ENCODE data around the gene RARS2. TPM values are rescaled to one million over a fixed set of nuclear protein-coding genes. Genes with fewer than 3 reads are reported as not detected.

RARS2 gene
- total and polyA plus RNA-seq, 2 of the 8 experiments (the other 6 are each of a cell fraction or from before 2014, with no cell fraction given) = 10.2 to 40.5 TPM

GRCh38 chr6:87551799-87552198 lies 38.0 kb downstream of the RARS2 start (continued):
- TF ChIP-seq, protein P1, sequence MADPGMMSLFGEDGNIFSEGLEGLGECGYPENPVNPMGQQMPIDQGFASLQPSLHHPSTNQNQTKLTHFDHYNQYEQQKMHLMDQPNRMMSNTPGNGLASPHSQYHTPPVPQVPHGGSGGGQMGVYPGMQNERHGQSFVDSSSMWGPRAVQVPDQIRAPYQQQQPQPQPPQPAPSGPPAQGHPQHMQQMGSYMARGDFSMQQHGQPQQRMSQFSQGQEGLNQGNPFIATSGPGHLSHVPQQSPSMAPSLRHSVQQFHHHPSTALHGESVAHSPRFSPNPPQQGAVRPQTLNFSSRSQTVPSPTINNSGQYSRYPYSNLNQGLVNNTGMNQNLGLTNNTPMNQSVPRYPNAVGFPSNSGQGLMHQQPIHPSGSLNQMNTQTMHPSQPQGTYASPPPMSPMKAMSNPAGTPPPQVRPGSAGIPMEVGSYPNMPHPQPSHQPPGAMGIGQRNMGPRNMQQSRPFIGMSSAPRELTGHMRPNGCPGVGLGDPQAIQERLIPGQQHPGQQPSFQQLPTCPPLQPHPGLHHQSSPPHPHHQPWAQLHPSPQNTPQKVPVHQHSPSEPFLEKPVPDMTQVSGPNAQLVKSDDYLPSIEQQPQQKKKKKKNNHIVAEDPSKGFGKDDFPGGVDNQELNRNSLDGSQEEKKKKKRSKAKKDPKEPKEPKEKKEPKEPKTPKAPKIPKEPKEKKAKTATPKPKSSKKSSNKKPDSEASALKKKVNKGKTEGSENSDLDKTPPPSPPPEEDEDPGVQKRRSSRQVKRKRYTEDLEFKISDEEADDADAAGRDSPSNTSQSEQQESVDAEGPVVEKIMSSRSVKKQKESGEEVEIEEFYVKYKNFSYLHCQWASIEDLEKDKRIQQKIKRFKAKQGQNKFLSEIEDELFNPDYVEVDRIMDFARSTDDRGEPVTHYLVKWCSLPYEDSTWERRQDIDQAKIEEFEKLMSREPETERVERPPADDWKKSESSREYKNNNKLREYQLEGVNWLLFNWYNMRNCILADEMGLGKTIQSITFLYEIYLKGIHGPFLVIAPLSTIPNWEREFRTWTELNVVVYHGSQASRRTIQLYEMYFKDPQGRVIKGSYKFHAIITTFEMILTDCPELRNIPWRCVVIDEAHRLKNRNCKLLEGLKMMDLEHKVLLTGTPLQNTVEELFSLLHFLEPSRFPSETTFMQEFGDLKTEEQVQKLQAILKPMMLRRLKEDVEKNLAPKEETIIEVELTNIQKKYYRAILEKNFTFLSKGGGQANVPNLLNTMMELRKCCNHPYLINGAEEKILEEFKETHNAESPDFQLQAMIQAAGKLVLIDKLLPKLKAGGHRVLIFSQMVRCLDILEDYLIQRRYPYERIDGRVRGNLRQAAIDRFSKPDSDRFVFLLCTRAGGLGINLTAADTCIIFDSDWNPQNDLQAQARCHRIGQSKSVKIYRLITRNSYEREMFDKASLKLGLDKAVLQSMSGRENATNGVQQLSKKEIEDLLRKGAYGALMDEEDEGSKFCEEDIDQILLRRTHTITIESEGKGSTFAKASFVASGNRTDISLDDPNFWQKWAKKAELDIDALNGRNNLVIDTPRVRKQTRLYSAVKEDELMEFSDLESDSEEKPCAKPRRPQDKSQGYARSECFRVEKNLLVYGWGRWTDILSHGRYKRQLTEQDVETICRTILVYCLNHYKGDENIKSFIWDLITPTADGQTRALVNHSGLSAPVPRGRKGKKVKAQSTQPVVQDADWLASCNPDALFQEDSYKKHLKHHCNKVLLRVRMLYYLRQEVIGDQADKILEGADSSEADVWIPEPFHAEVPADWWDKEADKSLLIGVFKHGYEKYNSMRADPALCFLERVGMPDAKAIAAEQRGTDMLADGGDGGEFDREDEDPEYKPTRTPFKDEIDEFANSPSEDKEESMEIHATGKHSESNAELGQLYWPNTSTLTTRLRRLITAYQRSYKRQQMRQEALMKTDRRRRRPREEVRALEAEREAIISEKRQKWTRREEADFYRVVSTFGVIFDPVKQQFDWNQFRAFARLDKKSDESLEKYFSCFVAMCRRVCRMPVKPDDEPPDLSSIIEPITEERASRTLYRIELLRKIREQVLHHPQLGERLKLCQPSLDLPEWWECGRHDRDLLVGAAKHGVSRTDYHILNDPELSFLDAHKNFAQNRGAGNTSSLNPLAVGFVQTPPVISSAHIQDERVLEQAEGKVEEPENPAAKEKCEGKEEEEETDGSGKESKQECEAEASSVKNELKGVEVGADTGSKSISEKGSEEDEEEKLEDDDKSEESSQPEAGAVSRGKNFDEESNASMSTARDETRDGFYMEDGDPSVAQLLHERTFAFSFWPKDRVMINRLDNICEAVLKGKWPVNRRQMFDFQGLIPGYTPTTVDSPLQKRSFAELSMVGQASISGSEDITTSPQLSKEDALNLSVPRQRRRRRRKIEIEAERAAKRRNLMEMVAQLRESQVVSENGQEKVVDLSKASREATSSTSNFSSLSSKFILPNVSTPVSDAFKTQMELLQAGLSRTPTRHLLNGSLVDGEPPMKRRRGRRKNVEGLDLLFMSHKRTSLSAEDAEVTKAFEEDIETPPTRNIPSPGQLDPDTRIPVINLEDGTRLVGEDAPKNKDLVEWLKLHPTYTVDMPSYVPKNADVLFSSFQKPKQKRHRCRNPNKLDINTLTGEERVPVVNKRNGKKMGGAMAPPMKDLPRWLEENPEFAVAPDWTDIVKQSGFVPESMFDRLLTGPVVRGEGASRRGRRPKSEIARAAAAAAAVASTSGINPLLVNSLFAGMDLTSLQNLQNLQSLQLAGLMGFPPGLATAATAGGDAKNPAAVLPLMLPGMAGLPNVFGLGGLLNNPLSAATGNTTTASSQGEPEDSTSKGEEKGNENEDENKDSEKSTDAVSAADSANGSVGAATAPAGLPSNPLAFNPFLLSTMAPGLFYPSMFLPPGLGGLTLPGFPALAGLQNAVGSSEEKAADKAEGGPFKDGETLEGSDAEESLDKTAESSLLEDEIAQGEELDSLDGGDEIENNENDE (IDR thresholded peaks at IDR 0.05; ENCODE audit: insufficient replicate concordance, low read length) = no peak
- no peak for TF ChIP-seq ASH2L (IDR thresholded peaks at IDR 0.05; ENCODE audit: low read length)
- no peak for TF ChIP-seq TBP (IDR thresholded peaks at IDR 0.05; ENCODE audit: low read depth, low read length)
- TF ChIP-seq SUZ12 (IDR thresholded peaks at IDR 0.05; ENCODE audit: low read length) = no peak

All from H1 (cell line).